Brain microvascular endothelial cell (primary cell): ENCODE data around the gene PRKCB.

ENCODE experiments used
- DNase-seq: peaks from one replicate; pipeline ENCODE4 v3.0.0-alpha.2; 2020
- H3K27ac ChIP-seq: fragments of 250-450 bp; sonication (Bioruptor Pico); 2 replicates; pipeline ENCODE4 v1.5.1; 2020; ENCODE audit warnings: mild to moderate bottlenecking, moderate library complexity
- H3K27me3 ChIP-seq: fragments of 250-450 bp; sonication (Bioruptor Pico); replicated peaks from 2 replicates; pipeline ENCODE4 v1.5.1; 2020; ENCODE audit warnings: mild to moderate bottlenecking
- H3K36me3 ChIP-seq: fragments of 250-450 bp; sonication (Bioruptor Pico); replicated peaks from 2 replicates; pipeline ENCODE4 v1.5.1; 2020; ENCODE audit warnings: mild to moderate bottlenecking
- H3K4me3 ChIP-seq: 2 replicates; pipeline ENCODE4 v1.5.1; 2011; ENCODE audit warnings: low read depth, mild to moderate bottlenecking, control low read depth, low read length, moderate library complexity
- CTCF ChIP-seq: IDR thresholded peaks from 2 replicates; pipeline ENCODE4 v1.5.1; 2011; ENCODE audit warnings: low read depth, mild to moderate bottlenecking, moderate library complexity, low read length, control low read depth, inconsistent platforms; ENCODE audit errors: missing control alignments
- in situ Hi-C: cut with HindIII; loops from 2 replicates; pipeline ENCODE4 v1.10.0; 2017; ENCODE audit warnings: low sequenced_read_pairs, low pct_ligation_motif_present

The PRKCB gene

GRCh38 chr16:24206926-24207325, 371.1 kb downstream of the PRKCB start:
- TF ChIP-seq CTCF, result no peak
- Histone ChIP-seq H3K36me3 (no peaks in the 10 kb centered on the region), H3K27ac (no peak overlapping the region), H3K4me3 (no peak overlapping the region), H3K27me3 (no peaks in the 10 kb centered on the region)
- in situ Hi-C loops, result no loop called here
- no peak for DNase-seq

DNA sequence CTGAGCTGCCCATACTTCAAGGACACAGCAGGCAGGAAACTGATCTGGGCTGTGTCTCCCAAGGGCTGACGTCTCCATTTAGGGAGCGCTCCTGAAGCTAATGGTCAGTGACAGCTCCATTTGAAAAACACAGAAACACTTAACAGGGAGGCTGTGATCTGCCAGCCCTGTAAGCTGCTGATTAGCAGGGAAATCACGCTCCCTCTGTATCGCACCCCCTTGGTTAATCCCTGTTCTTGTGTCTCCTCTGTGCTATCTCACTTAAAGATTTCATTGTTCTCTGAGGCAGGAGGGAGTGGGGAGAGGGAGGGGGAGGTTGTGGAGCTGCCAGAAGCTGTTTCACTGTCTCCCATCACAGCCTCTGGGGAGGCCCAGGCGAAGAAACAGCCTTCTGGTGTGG, 372.9 kb downstream of the PRKCB start:
- no peak for TF ChIP-seq CTCF
- Histone ChIP-seq H3K27me3 (no peaks in the 10 kb centered on the region), H3K27ac (no peak overlapping the region), H3K36me3 (no peaks in the 10 kb centered on the region), H3K4me3 (no peak overlapping the region)
- DNase-seq, result no peak
- in situ Hi-C loops, result no loop called here

GRCh38 chr16:24214992-24215391, 379.2 kb downstream of the PRKCB start:
- Histone ChIP-seq H3K27me3 (no peaks in the 10 kb centered on the region), H3K4me3 (no peak overlapping the region), H3K27ac (no peak overlapping the region), H3K36me3 (no peaks in the 10 kb centered on the region)
- in situ Hi-C loops, result no loop called here
- no peak for DNase-seq
- TF ChIP-seq CTCF, result no peak

DNA sequence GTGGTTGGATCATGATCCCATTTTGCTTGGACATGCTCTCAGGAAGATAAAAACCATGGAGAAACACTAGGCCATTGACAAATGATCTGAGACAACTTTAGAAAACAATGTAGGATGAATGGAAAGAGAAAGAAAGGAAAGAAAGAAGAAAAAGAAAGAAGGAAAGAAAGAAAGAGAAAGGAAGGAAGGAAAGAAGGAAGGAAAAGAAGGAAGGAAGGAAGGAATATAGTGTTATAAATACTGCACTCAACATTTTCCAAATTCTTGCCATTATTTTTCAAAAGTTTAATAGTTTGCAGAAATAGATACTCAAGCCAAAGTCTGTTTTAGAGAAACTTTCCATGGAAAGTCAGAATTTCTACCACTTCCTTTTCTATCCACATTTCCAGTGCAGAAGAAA, 381.2 kb downstream of the PRKCB start:
- Histone ChIP-seq H3K4me3 (no peak overlapping the region), H3K27me3 (no peaks in the 10 kb centered on the region), H3K36me3 (no peaks in the 10 kb centered on the region), H3K27ac (no peak overlapping the region)
- no peak for DNase-seq
- in situ Hi-C loops, result no loop called here
- TF ChIP-seq CTCF, result no peak

- in situ Hi-C loops, result no loop called here
- Histone ChIP-seq H3K4me3 (no peak overlapping the region), H3K27me3 (no peaks in the 10 kb centered on the region), H3K27ac (no peak overlapping the region), H3K36me3 (no peaks in the 10 kb centered on the region)
- DNase-seq, result no peak
- no peak for TF ChIP-seq CTCF
Observed at GRCh38 chr16:24217461-24217860, 381.7 kb downstream of the PRKCB start.

GRCh38 chr16:24218299-24218698, 382.5 kb downstream of the PRKCB start:
- Histone ChIP-seq H3K27ac (no peak overlapping the region), H3K27me3 (no peaks in the 10 kb centered on the region), H3K4me3 (no peak overlapping the region), H3K36me3 (no peaks in the 10 kb centered on the region)
- no peak for TF ChIP-seq CTCF
- in situ Hi-C loops, result no loop called here
- no peak for DNase-seq
